Loucy (cell line): ENCODE measurements around the gene PIK3R1.

Experiments used
- H2AFZ ChIP-seq: fragments of 200-600 bp; sonication (generic); 2 replicates; pipeline ENCODE4 v1.6.0; 2016; ENCODE audit warnings: antibody characterized with exemption, mild to moderate bottlenecking, low read length, moderate library complexity
- H3F3A ChIP-seq: fragments of 200-600 bp; 2 replicates; pipeline ENCODE4 v1.6.0; 2016; ENCODE audit warnings: antibody characterized with exemption, low read depth, mild to moderate bottlenecking
- H3K27me3 ChIP-seq: fragments of 200-600 bp; sonication (generic); 2 replicates; pipeline ENCODE4 v1.6.1; 2014; ENCODE audit warnings: low read length, mild to moderate bottlenecking; ENCODE audit not compliant: insufficient read depth, poor library complexity, severe bottlenecking
- H3K36me3 ChIP-seq: fragments of 200-600 bp; sonication (generic); 2 replicates; pipeline ENCODE4 v1.6.1; 2016; ENCODE audit warnings: low read length; ENCODE audit not compliant: insufficient read depth
- H3K4me1 ChIP-seq: fragments of 200-600 bp; sonication (generic); 2 replicates; pipeline ENCODE4 v1.5.1; 2014; ENCODE audit warnings: low read length, mild to moderate bottlenecking; ENCODE audit not compliant: insufficient read depth, poor library complexity, severe bottlenecking
- H3K4me2 ChIP-seq: fragments of 200-600 bp; sonication (generic); 2 replicates; pipeline ENCODE4 v1.6.0; 2014; ENCODE audit warnings: antibody characterized with exemption, low read length, low read depth, mild to moderate bottlenecking; ENCODE audit not compliant: poor library complexity, severe bottlenecking
- H3K4me3 ChIP-seq: fragments of 200-600 bp; sonication (generic); 2 replicates; pipeline ENCODE4 v1.5.1; 2014; ENCODE audit warnings: low read length, mild to moderate bottlenecking, mixed read lengths; ENCODE audit not compliant: poor library complexity, severe bottlenecking
- H3K79me2 ChIP-seq: fragments of 200-600 bp; sonication (generic); 2 replicates; pipeline ENCODE4 v1.6.1; 2014; ENCODE audit warnings: low read length; ENCODE audit not compliant: insufficient read depth
- H3K9ac ChIP-seq: fragments of 200-600 bp; sonication (generic); 2 replicates; pipeline ENCODE4 v1.6.0; 2014; ENCODE audit warnings: mild to moderate bottlenecking, low read depth, low read length, moderate library complexity; ENCODE audit not compliant: poor library complexity, severe bottlenecking
- H3K9me2 ChIP-seq: fragments of 200-600 bp; sonication (generic); replicated peaks from 2 replicates; pipeline ENCODE4 v1.6.1; 2016; ENCODE audit warnings: low read depth, low read length, mixed read lengths
- H3K9me3 ChIP-seq: fragments of 200-600 bp; sonication (generic); 2 replicates; pipeline ENCODE4 v1.6.1; 2014; ENCODE audit warnings: mild to moderate bottlenecking, antibody characterized with exemption, low read length, low read depth; ENCODE audit not compliant: insufficient read depth
- H4K20me1 ChIP-seq: fragments of 200-600 bp; sonication (generic); 2 replicates; pipeline ENCODE4 v1.6.0; 2014; ENCODE audit warnings: antibody characterized with exemption, low read length, mild to moderate bottlenecking; ENCODE audit not compliant: insufficient read depth, poor library complexity, severe bottlenecking
- EZH2phosphoT487 ChIP-seq: fragments of 200-600 bp; IDR thresholded peaks from 2 replicates; pipeline ENCODE4 v1.6.1; 2018; ENCODE audit warnings: antibody characterized with exemption, mild to moderate bottlenecking, moderate library complexity, borderline replicate concordance
- TF ChIP-seq, protein P1 (sequence below): fragments of 200-600 bp; sonication (generic); conservative IDR thresholded peaks from 2 replicates; pipeline ENCODE4 v1.5.1; 2014; ENCODE audit warnings: mild to moderate bottlenecking, antibody characterized with exemption, low read length

PIK3R1 gene

DNA sequence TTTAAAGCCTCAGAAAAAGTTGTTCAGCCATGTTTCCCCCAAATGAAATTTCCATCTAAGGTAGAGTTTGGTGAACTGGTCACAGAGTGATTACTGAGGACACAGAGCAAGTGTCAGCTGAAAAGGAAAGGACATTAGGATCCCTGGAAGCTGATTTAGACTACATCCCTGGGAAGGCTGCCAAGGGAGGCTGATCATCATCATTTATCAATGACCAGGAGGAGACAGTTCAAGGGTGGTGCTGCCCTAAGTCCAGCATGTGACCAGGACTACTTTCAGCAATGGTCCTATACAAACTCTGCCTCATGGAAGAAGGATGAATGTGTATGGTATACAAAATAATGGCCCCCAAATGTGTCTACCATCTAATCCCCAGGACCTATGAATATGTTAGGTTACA, 120.6 kb downstream of the PIK3R1 start:
- Histone ChIP-seq H3K27me3 (no peaks in the 10 kb centered on the region), H3K4me3 (no peak overlapping the region), H3K4me2 (no peak overlapping the region), H3K9me2 (no peaks in the 10 kb centered on the region), H3K9ac (no peak overlapping the region), H3K79me2 (no peaks in the 10 kb centered on the region), H4K20me1 (no peaks in the 10 kb centered on the region), H2AFZ (no peak overlapping the region), H3K36me3 (no peaks in the 10 kb centered on the region), H3F3A (peaks cover 4% of the 10 kb centered on the region; the same call in 1 of the 2 replicates), H3K9me3 (no peaks in the 10 kb centered on the region), H3K4me1 (peaks cover 48% of the 10 kb centered on the region)
- TF ChIP-seq, protein P1, sequence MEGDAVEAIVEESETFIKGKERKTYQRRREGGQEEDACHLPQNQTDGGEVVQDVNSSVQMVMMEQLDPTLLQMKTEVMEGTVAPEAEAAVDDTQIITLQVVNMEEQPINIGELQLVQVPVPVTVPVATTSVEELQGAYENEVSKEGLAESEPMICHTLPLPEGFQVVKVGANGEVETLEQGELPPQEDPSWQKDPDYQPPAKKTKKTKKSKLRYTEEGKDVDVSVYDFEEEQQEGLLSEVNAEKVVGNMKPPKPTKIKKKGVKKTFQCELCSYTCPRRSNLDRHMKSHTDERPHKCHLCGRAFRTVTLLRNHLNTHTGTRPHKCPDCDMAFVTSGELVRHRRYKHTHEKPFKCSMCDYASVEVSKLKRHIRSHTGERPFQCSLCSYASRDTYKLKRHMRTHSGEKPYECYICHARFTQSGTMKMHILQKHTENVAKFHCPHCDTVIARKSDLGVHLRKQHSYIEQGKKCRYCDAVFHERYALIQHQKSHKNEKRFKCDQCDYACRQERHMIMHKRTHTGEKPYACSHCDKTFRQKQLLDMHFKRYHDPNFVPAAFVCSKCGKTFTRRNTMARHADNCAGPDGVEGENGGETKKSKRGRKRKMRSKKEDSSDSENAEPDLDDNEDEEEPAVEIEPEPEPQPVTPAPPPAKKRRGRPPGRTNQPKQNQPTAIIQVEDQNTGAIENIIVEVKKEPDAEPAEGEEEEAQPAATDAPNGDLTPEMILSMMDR: no peak
- TF ChIP-seq EZH2phosphoT487: no peak

GRCh38 chr5:68337235-68337634, 121.7 kb downstream of the PIK3R1 start:
- no peaks in the 10 kb centered on the region for H3K9me2 ChIP-seq
- H3K36me3 ChIP-seq: no peaks in the 10 kb centered on the region
- no peak overlapping the region for H3K4me3 ChIP-seq
- no peaks in the 10 kb centered on the region for H4K20me1 ChIP-seq
- H3K4me1 ChIP-seq: peaks cover 48% of the 10 kb centered on the region
- no peaks in the 10 kb centered on the region for H3K27me3 ChIP-seq
- peaks cover 2% of the 10 kb centered on the region; the same call in 1 of the 2 replicates for H3F3A ChIP-seq
- TF ChIP-seq EZH2phosphoT487: no peak
- TF ChIP-seq, protein P1: no peak
- H3K9me3 ChIP-seq: no peaks in the 10 kb centered on the region
- H3K9ac ChIP-seq: no peak overlapping the region
- no peak overlapping the region for H2AFZ ChIP-seq
- H3K79me2 ChIP-seq: no peaks in the 10 kb centered on the region
- no peak overlapping the region for H3K4me2 ChIP-seq

DNA sequence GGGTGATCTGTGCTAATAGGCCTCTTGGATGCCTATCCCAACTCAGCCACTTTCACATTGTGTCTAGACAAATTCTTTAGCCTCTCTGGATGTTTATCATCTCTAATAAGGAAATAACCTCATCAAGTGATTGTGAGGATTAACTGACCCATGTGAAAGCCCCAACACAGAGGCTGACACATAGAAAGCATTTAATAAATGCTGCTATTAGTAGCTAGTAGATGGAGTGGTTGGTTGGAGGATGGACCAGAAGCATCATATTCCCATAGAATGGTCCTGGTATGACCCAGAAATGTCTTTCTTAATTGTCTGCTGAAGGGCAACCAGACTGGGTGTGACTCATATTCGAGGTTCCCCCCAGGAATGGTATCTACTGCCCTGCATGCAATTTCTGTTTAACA, 124.4 kb downstream of the PIK3R1 start:
- H2AFZ ChIP-seq: no peak overlapping the region
- no peaks in the 10 kb centered on the region for H3K79me2 ChIP-seq
- no peaks in the 10 kb centered on the region for H3K27me3 ChIP-seq
- no peak for TF ChIP-seq EZH2phosphoT487
- TF ChIP-seq, protein P1: no peak
- peaks cover 3% of the 10 kb centered on the region for H3F3A ChIP-seq
- peaks cover 49% of the 10 kb centered on the region for H3K4me1 ChIP-seq
- H3K9me2 ChIP-seq: no peaks in the 10 kb centered on the region
- H4K20me1 ChIP-seq: no peaks in the 10 kb centered on the region
- no peak overlapping the region for H3K4me3 ChIP-seq
- no peak overlapping the region for H3K9ac ChIP-seq
- H3K4me2 ChIP-seq: no peak overlapping the region
- H3K36me3 ChIP-seq: no peaks in the 10 kb centered on the region
- H3K9me3 ChIP-seq: no peaks in the 10 kb centered on the region
